Smooth muscle cell (in vitro differentiated cells): Measurements from ENCODE around the gene LMCD1. TPM values are rescaled to one million over a fixed set of nuclear protein-coding genes. Genes with fewer than 3 reads are reported as not detected.
A peak's percentile ranks its signal among the peaks of the same experiment; 100 is the strongest.

Source experiments
- DNase-seq: peaks from one replicate; lab custom pipeline; 2025; ENCODE audit not compliant: unreplicated experiment; lab: John Stamatoyannopoulos, UW
- H2AFZ ChIP-seq: fragments of 200-600 bp; sonication (generic); 2 replicates; pipeline ENCODE4 v1.6.0; 2016; ENCODE audit warnings: antibody characterized with exemption, low read depth, mild to moderate bottlenecking
- H3F3A ChIP-seq: fragments of 200-600 bp; sonication (generic); 2 replicates; pipeline ENCODE4 v1.6.0; 2017; ENCODE audit warnings: antibody characterized with exemption, low read depth
- H3K27ac ChIP-seq: fragments of 200-600 bp; sonication (generic); 2 replicates; pipeline ENCODE4 v1.5.1; 2016; ENCODE audit warnings: low read depth, mild to moderate bottlenecking
- H3K27me3 ChIP-seq: fragments of 200-600 bp; sonication (generic); 2 replicates; pipeline ENCODE4 v1.6.1; 2016; ENCODE audit warnings: low read depth, mild to moderate bottlenecking
- H3K36me3 ChIP-seq: fragments of 200-600 bp; sonication (generic); 2 replicates; pipeline ENCODE4 v1.5.1; 2016; ENCODE audit warnings: low read depth
- H3K4me1 ChIP-seq: fragments of 200-600 bp; sonication (generic); 2 replicates; pipeline ENCODE4 v1.5.1; 2016; ENCODE audit warnings: low read depth
- H3K4me2 ChIP-seq: fragments of 200-600 bp; sonication (generic); 2 replicates; pipeline ENCODE4 v1.6.0; 2016; ENCODE audit warnings: mild to moderate bottlenecking
- H3K4me3 ChIP-seq: fragments of 200-600 bp; sonication (generic); 2 replicates; pipeline ENCODE4 v1.5.1; 2016; ENCODE audit warnings: mild to moderate bottlenecking
- H3K79me2 ChIP-seq: fragments of 200-600 bp; sonication (generic); 2 replicates; pipeline ENCODE4 v1.6.0; 2016; ENCODE audit warnings: low read depth, mild to moderate bottlenecking
- H3K9ac ChIP-seq: fragments of 200-600 bp; sonication (generic); 2 replicates; pipeline ENCODE4 v1.6.0; 2016; ENCODE audit warnings: low read depth
- H3K9me3 ChIP-seq: fragments of 200-600 bp; sonication (generic); replicated peaks from 2 replicates; pipeline ENCODE4 v1.5.1; 2016; ENCODE audit warnings: low read depth
- H4K20me1 ChIP-seq: fragments of 200-600 bp; sonication (generic); 2 replicates; pipeline ENCODE4 v1.6.0; 2016; ENCODE audit warnings: low read depth
- CTCF ChIP-seq: fragments of 200-600 bp; sonication (generic); IDR thresholded peaks from 2 replicates; pipeline ENCODE4 v1.5.1; 2017; ENCODE audit warnings: borderline replicate concordance, mild to moderate bottlenecking, antibody characterized with exemption; ENCODE audit not compliant: insufficient read depth, poor library complexity, severe bottlenecking
- WGBS: methylation state at CpG from one replicate; pipeline ENCODE4 v1.1.7; 2016; ENCODE audit warnings: low lambda C conversion rate; 5-methylcytosine and 5-hydroxymethylcytosine counted together
- polyA plus RNA-seq: library from polyadenylated mRNA; unstranded; fragments of >200 nt; fragmentation: Nextera tagmentation; extraction: Ambion mirVana; gene quantifications from 2 replicates; pipeline ENCODE4 v1.2.1, GENCODE V29; 2016
- total RNA-seq: library from RNA; depleted of rRNA; stranded (reverse); fragments of >200 nt; gene quantifications from 2 replicates; pipeline ENCODE4 v1.2.3, GENCODE V29; 2014

The LMCD1 gene
- total and polyA plus RNA-seq, 2 experiments from 2014 or later: 187 to 524 TPM

GRCh38 chr3:8484409-8485140, 17.0 kb upstream of the LMCD1 start:
- H3K79me2 ChIP-seq: no peaks in the 10 kb centered on the region
- no peak for TF ChIP-seq CTCF
- peaks cover 24% of the 10 kb centered on the region for H3K4me1 ChIP-seq
- 92% methylated on average over 5 of the region's 5 CpGs for WGBS
- no peak overlapping the region for H3K4me2 ChIP-seq
- no peaks in the 10 kb centered on the region for H4K20me1 ChIP-seq
- no peak overlapping the region for H2AFZ ChIP-seq
- DNase-seq: no peak
- no peak overlapping the region for H3K4me3 ChIP-seq
- H3F3A ChIP-seq: peaks cover 56% of the 10 kb centered on the region
- no peaks in the 10 kb centered on the region for H3K9me3 ChIP-seq
- peak overlapping the region; percentile 85 for H3K27ac ChIP-seq
- no peaks in the 10 kb centered on the region for H3K27me3 ChIP-seq
- H3K36me3 ChIP-seq: no peaks in the 10 kb centered on the region
- no peak overlapping the region for H3K9ac ChIP-seq

GRCh38 chr3:8485141-8485870, 16.3 kb upstream of the LMCD1 start:
- H3K27ac ChIP-seq: peak overlapping the region; percentile 93
- H4K20me1 ChIP-seq: no peaks in the 10 kb centered on the region
- WGBS: 86% methylated on average over 3 of the region's 3 CpGs
- no peaks in the 10 kb centered on the region for H3K79me2 ChIP-seq
- no peaks in the 10 kb centered on the region for H3K9me3 ChIP-seq
- H3F3A ChIP-seq: peaks cover 55% of the 10 kb centered on the region
- peaks cover 21% of the 10 kb centered on the region for H3K4me1 ChIP-seq
- no peaks in the 10 kb centered on the region for H3K36me3 ChIP-seq
- DNase-seq: no peak
- H3K9ac ChIP-seq: no peak overlapping the region
- H3K4me3 ChIP-seq: no peak overlapping the region
- no peak for TF ChIP-seq CTCF
- H3K4me2 ChIP-seq: no peak overlapping the region
- H3K27me3 ChIP-seq: no peaks in the 10 kb centered on the region
- H2AFZ ChIP-seq: no peak overlapping the region

- Histone ChIP-seq H2AFZ (no peak overlapping the region), H3K36me3 (no peaks in the 10 kb centered on the region), H3K27ac (peak overlapping the region; percentile 93), H3K79me2 (no peaks in the 10 kb centered on the region), H3K4me2 (peak overlapping the region; percentile 53), H3K9ac (peak overlapping the region; percentile 45), H3K4me1 (peaks cover 16% of the 10 kb centered on the region), H4K20me1 (no peaks in the 10 kb centered on the region), H3K4me3 (no peak overlapping the region), H3K27me3 (no peaks in the 10 kb centered on the region), H3F3A (peaks cover 50% of the 10 kb centered on the region), H3K9me3 (no peaks in the 10 kb centered on the region)
- DNase-seq: no peak
- 59% methylated on average over 3 of the region's 3 CpGs for WGBS
- TF ChIP-seq CTCF: no peak
Observed at GRCh38 chr3:8485943-8486342, 15.7 kb upstream of the LMCD1 start.
